ENCODE results near the gene TUG1. TPM values are rescaled to one million over a fixed set of nuclear protein-coding genes. Genes with fewer than 3 reads are reported as not detected.

TUG1 gene
- total RNA-seq, 1 donor from 2014 or later = 39.1 TPM

Small RNA genes within 50 kb of the gene (small RNA-seq; reads per million reads assigned to genes)
- gene RF01892 = not detected

Other genes with a start within 250 kb of the TUG1 start
- 15.7 TPM for gene MORC2, start 491 bp upstream of the TUG1 start, total RNA-seq
- gene SMTN, start 112.1 kb downstream of the TUG1 start, total RNA-seq = 57.9 TPM
- 16.2 TPM for gene SELENOM, start 138.3 kb downstream of the TUG1 start, total RNA-seq
- gene INPP5J, start 153.7 kb downstream of the TUG1 start, total RNA-seq = not detected
- not detected for gene PLA2G3, start 171.2 kb downstream of the TUG1 start, total RNA-seq
- 17.2 TPM for gene RNF185, start 190.9 kb downstream of the TUG1 start, total RNA-seq
- 15.7 TPM for gene LIMK2, start 243.0 kb downstream of the TUG1 start, total RNA-seq